ENCODE data around the gene MACO1.
"Not testable (repeated sequence)": the region's sequence is repeated elsewhere in the genome, so short reads cannot be mapped to it uniquely, and the experiment has no call there.

MACO1 gene

GRCh38 chr1:25458541-25459298 is 28.0 kb downstream of the MACO1 start:
- DNase-seq = no peak

- DNase-seq = no peak
Observed at GRCh38 chr1:25460020-25460419, 29.3 kb downstream of the MACO1 start.

GRCh38 chr1:25460816-25461215 is 30.1 kb downstream of the MACO1 start:
- not testable (repeated sequence) for DNase-seq

- DNase-seq = no peak
Observed at GRCh38 chr1:25461849-25462248, 31.2 kb downstream of the MACO1 start.

GRCh38 chr1:25462732-25463131 is 32.0 kb downstream of the MACO1 start:
- no peak for DNase-seq

GRCh38 chr1:25467193-25467592 is 36.5 kb downstream of the MACO1 start:
- DNase-seq = no peak

GRCh38 chr1:25467616-25468015 is 36.9 kb downstream of the MACO1 start:
- no peak for DNase-seq

- DNase-seq = no peak
Observed at GRCh38 chr1:25468033-25468432, 37.3 kb downstream of the MACO1 start.

GRCh38 chr1:25469177-25469576 is 38.5 kb downstream of the MACO1 start:
- DNase-seq = no peak

- DNase-seq = no peak
Observed at GRCh38 chr1:25472471-25472870, 41.8 kb downstream of the MACO1 start.

- DNase-seq = no peak
Observed at GRCh38 chr1:25473653-25474225, 43.0 kb downstream of the MACO1 start.

- no peak for DNase-seq
Observed at GRCh38 chr1:25474439-25475047, 43.8 kb downstream of the MACO1 start.

GRCh38 chr1:25476186-25477097 is 45.7 kb downstream of the MACO1 start:
- DNase-seq = no peak

- no peak for DNase-seq
Observed at GRCh38 chr1:25477448-25478034, 46.8 kb downstream of the MACO1 start.

- no peak for DNase-seq
Observed at GRCh38 chr1:25478633-25479032, 47.9 kb downstream of the MACO1 start.

- DNase-seq = no peak
Observed at GRCh38 chr1:25481625-25482024, 50.9 kb downstream of the MACO1 start.

GRCh38 chr1:25482211-25482610 is 51.5 kb downstream of the MACO1 start:
- DNase-seq = no peak

- no peak for DNase-seq
Observed at GRCh38 chr1:25484096-25484495, 53.4 kb downstream of the MACO1 start.

GRCh38 chr1:25484533-25484932 is 53.8 kb downstream of the MACO1 start:
- DNase-seq = no peak

GRCh38 chr1:25485536-25486411 is 55.1 kb downstream of the MACO1 start:
- no peak for DNase-seq

- no peak for DNase-seq
Observed at GRCh38 chr1:25486602-25487001, 55.9 kb downstream of the MACO1 start.

- no peak for DNase-seq
Observed at GRCh38 chr1:25487628-25488027, 56.9 kb downstream of the MACO1 start.
